ENCODE data around the gene DOLPP1.

The DOLPP1 gene

DNA sequence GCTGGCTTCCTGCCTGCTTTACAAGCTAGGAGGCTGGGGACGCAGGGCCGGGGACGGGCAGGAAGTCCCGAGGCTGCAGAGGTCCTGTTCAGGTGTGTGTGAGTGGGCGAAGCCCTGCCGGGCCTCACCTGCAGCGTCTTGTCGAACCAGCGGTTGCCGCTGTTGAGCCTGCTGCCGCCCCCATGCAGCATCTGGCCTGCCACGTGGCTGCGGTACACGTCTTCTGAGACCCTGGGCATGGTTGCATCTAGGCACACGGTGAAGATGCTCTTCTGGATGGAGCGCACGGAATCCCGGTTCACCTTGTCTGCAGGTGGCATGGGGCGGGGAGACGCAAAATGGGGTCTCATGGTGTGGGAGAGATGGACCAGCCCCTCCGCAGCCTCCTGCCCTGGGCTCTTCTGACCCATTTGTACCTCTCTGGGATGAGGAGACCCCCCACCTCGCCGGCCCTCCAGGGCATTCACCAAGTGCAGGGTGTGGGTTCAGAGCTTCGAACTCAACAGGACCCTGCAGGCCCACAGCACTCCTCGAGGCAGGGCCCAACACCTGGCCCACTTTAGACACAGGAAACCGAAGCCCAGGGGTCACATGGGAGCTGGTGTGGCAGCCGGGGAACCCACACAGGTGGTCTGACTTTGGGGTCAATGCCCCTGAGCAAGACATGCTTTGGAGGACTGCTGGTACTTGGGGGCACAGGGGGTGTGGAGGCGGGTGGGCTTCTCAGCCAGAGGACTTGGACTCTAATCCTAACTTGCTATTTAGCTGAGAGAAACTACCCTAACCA, 19.7 kb downstream of the DOLPP1 start:
- H3K4me3 ChIP-seq (ENCODE audit: low read length), result no peak overlapping the region
- TF ChIP-seq, protein P1, sequence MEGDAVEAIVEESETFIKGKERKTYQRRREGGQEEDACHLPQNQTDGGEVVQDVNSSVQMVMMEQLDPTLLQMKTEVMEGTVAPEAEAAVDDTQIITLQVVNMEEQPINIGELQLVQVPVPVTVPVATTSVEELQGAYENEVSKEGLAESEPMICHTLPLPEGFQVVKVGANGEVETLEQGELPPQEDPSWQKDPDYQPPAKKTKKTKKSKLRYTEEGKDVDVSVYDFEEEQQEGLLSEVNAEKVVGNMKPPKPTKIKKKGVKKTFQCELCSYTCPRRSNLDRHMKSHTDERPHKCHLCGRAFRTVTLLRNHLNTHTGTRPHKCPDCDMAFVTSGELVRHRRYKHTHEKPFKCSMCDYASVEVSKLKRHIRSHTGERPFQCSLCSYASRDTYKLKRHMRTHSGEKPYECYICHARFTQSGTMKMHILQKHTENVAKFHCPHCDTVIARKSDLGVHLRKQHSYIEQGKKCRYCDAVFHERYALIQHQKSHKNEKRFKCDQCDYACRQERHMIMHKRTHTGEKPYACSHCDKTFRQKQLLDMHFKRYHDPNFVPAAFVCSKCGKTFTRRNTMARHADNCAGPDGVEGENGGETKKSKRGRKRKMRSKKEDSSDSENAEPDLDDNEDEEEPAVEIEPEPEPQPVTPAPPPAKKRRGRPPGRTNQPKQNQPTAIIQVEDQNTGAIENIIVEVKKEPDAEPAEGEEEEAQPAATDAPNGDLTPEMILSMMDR (IDR thresholded peaks at IDR 0.05; ENCODE audit: insufficient read depth, low read depth, low read length, missing control alignments), result peak; percentile 22
- DNase-seq (ENCODE audit: low read depth), result peak; percentile 38

DNA sequence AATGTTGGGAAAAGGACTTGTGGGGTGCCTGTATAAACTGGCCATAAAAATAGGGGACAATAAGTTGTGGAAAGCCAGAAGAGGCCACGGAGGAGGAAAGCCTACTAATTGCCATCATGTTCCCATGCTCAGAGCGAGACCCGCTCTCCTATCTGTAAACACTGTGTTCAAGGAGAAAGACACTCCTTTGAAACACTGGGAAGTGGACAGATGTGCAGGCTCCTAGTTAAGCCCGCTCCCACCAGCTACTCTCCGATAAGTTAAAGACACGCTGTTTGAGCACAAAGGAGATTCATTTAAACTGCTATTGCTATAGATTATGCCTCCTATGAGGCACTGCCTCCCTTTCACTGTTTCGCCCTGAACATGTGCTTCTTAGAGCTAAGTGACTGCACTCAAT, 20.4 kb downstream of the DOLPP1 start:
- DNase-seq (ENCODE audit: low read depth), result no peak
- TF ChIP-seq, protein P1 (IDR thresholded peaks at IDR 0.05; ENCODE audit: insufficient read depth, low read depth, low read length, missing control alignments), result no peak
- H3K4me3 ChIP-seq (ENCODE audit: low read length), result no peak overlapping the region

DNA sequence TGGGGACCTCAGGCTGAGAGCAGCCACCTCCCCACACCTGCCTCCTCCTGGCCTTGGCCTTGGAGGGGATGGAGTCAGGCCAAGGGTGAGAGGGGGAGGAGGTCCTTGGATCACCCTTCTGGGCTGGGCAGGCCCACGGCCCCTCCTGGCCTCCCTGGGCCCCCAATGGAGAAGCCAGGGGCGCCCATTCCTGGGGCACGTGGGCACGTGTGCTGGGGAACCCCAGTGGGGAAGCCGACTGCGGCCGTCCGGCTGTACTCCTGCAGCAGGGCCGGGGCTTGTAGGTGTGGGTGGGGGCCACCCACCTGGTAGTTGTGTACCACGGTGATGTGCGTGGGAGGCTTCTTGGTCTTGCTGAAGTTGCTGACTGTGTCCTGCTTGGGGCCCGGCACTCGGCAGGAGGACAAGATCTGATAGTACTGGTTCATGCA, 21.2 kb downstream of the DOLPP1 start:
- TF ChIP-seq, protein P1 (IDR thresholded peaks at IDR 0.05; ENCODE audit: insufficient read depth, low read depth, low read length, missing control alignments), result no peak
- H3K4me3 ChIP-seq (ENCODE audit: low read length), result no peak overlapping the region
- DNase-seq (ENCODE audit: low read depth), result no peak

DNA sequence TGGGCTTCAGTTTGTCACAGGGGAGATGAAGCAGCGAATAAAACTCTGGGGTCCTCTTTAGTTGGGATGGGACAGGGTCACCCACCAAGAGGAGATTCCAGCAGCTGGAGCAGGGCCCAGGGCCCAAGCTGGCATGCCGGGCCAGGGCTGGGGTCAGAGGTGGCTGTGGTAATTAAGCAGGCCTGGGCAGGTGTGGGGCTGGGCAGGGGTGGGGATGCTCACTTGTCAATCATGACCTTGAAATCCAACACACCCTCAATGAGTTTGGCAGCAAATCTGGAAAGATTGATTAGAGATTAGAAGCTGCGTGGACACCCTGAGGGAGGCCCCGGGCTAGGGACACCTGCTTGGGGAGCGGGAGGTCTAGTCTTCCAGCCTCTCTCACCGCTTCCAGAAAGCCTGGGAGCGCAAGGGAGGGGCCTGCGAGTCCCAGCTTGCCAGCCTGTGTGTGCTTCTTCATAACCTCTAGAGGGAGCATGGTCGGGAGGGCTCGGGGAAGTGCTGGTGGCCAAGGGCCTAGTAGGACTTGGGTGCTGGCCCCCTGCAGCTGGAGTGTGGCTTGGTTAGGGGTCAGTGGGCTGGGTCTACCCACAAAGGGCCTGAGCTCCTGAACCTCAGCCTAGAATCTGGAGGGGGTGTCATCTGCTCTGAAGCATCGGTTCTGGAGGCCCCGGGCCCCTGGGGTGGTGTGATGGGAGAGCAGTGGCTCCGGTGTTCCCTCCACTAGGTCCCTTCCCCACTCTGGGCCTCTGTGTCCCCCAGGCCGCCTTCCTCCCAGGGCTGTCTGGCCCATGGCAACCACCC, 22.1 kb downstream of the DOLPP1 start:
- TF ChIP-seq, protein P1 (IDR thresholded peaks at IDR 0.05; ENCODE audit: insufficient read depth, low read depth, low read length, missing control alignments), result peak; percentile 76
- DNase-seq (ENCODE audit: low read depth), result peak; percentile 80
- H3K4me3 ChIP-seq (ENCODE audit: low read length), result no peak overlapping the region

DNA sequence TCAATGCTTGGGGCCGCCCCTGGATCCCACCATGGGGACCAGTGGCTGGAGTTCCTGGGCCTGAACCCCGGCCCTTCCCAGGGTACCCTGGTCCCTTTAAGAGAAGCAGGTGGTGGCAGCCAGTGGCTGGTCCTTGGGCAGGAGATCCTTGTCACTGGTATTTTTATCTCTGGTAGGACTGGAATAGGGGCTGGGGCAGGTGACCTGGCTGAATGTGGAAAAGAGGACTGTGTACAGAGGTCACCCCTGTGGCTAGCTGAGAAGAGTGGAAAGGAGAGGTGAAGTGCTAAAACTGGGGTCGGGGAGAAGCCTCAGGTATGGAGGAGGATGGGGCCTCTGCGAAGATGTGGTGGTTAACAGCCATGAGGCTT, 22.7 kb downstream of the DOLPP1 start:
- no peak overlapping the region for H3K4me3 ChIP-seq (ENCODE audit: low read length)
- DNase-seq (ENCODE audit: low read depth), result no peak
- TF ChIP-seq, protein P1 (IDR thresholded peaks at IDR 0.05; ENCODE audit: insufficient read depth, low read depth, low read length, missing control alignments), result no peak

DNA sequence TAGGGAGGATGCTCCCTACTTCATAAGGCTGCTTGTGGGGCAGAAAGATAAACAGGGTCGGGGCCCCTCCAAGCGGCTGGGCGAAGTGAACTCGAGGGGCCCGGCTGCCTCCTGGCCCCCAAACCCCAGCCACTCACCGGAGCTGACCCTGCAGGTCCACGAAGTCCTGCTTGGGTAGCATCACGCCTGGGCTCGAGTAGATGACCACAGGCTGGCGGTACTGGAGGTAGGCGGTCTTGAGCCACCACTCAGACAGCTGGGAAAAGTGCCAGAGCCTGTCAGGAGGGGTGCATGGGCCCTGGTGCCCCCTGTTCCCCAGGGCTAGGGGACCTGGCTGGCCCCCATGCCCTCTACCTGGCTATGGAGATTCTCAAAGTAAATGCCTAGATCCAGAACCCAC, 23.1 kb downstream of the DOLPP1 start:
- no peak overlapping the region for H3K4me3 ChIP-seq (ENCODE audit: low read length)
- no peak for DNase-seq (ENCODE audit: low read depth)
- TF ChIP-seq, protein P1 (IDR thresholded peaks at IDR 0.05; ENCODE audit: insufficient read depth, low read depth, low read length, missing control alignments), result no peak

Data from epithelial cell of esophagus (primary cell).